ENCODE data around the gene GDF15.
"Not testable (repeated sequence)": the region's sequence is repeated elsewhere in the genome, so short reads cannot be mapped to it uniquely, and the experiment has no call there.

DNA sequence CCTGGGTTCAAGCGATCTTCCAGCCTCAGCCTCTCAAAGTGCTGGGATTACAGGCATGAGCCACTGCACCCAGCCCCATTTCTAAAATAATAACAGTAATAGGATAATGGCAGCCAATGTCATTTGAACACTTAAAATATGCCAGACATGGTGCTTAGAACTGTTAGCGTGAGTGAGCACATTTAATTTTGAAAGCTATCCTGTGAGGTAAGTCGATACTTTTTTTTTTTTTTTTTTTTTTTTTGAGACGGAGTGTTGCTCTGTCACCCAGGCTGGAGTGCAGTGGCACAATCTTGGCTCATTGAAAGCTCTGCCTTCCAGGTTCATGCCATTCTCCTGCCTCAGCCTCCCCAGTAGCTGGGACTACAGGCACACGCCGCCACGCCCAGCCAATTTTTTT is 31.2 kb upstream of the GDF15 start:
- TF ChIP-seq POLR2A (IDR thresholded peaks at IDR 0.05; ENCODE audit: low read length); GATA1 (IDR thresholded peaks at IDR 0.05; ENCODE audit: low read depth, low read length): not testable (repeated sequence)

Measured in erythroblast (primary cell).